ENCODE measurements around the gene ALPK3. TPM values are rescaled to one million over a fixed set of nuclear protein-coding genes. Genes with fewer than 3 reads are reported as not detected.

The ALPK3 gene
- total and polyA plus RNA-seq, 2 donors: 1.1 to 1.3 TPM

GRCh38 chr15:84859144-84859543 lies 42.0 kb downstream of the ALPK3 start:
- WGBS: 96% methylated on average over 8 of the region's 8 CpGs
- no peaks in the 10 kb centered on the region for H3K36me3 ChIP-seq (ENCODE audit: control insufficient read depth in 2 of 2, insufficient read depth in 2 of 2, low read length in 1 of 2)
- H3K9me3 ChIP-seq (ENCODE audit: control insufficient read depth in 2 of 2, insufficient read depth in 1 of 2, low read length in 1 of 2): no peaks in the 10 kb centered on the region
- no peak overlapping the region for H3K4me3 ChIP-seq (ENCODE audit: low read length in 2 of 2)
- H3K27ac ChIP-seq (ENCODE audit: low read depth in 1 of 2, low read length in 1 of 2): no peak overlapping the region
- no peaks in the 10 kb centered on the region for H3K27me3 ChIP-seq (ENCODE audit: control insufficient read depth in 2 of 2, insufficient read depth in 1 of 2, low read length in 1 of 2)
- no peak for DNase-seq (ENCODE audit: low read depth in 6 of 9, low spot score in 9 of 9)
- H3K4me1 ChIP-seq (ENCODE audit: control insufficient read depth in 2 of 2, insufficient read depth in 2 of 2, low read length in 2 of 2): no peaks in the 10 kb centered on the region

GRCh38 chr15:84859651-84860050 lies 42.5 kb downstream of the ALPK3 start:
- Histone ChIP-seq H3K27ac (ENCODE audit: low read depth in 1 of 2, low read length in 1 of 2) (no peak overlapping the region), H3K4me3 (ENCODE audit: low read length in 2 of 2) (no peak overlapping the region), H3K9me3 (ENCODE audit: control insufficient read depth in 2 of 2, insufficient read depth in 1 of 2, low read length in 1 of 2) (no peaks in the 10 kb centered on the region), H3K27me3 (ENCODE audit: control insufficient read depth in 2 of 2, insufficient read depth in 1 of 2, low read length in 1 of 2) (no peaks in the 10 kb centered on the region), H3K4me1 (ENCODE audit: control insufficient read depth in 2 of 2, insufficient read depth in 2 of 2, low read length in 2 of 2) (no peaks in the 10 kb centered on the region), H3K36me3 (ENCODE audit: control insufficient read depth in 2 of 2, insufficient read depth in 2 of 2, low read length in 1 of 2) (no peaks in the 10 kb centered on the region)
- DNase-seq (ENCODE audit: low read depth in 6 of 9, low spot score in 9 of 9): no peak
- WGBS: 97% methylated on average over 15 of the region's 15 CpGs

DNA sequence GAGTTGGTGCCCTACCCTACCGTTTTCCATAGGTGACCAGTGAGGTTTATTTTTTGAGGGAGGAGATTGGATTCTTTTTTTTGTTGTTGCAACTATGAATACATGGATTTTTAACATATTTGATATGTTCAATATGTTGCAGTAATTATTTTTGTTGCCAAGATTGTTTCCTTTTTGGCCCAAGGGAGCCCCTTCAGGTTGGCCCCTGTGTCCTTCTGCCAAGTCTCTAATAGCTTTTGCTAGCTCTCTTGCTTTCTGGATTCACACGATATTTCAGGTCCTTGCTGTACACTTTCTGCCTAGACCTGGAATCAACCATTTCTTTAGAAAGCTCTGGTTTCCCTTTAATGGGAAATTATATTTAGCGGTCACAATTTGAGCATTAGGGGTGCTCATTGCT lies 44.6 kb downstream of the ALPK3 start:
- H3K4me3 ChIP-seq (ENCODE audit: low read length in 2 of 2): no peak overlapping the region
- DNase-seq (ENCODE audit: low read depth in 6 of 9, low spot score in 9 of 9): no peak
- no peaks in the 10 kb centered on the region for H3K27me3 ChIP-seq (ENCODE audit: control insufficient read depth in 2 of 2, insufficient read depth in 1 of 2, low read length in 1 of 2)
- H3K4me1 ChIP-seq (ENCODE audit: control insufficient read depth in 2 of 2, insufficient read depth in 2 of 2, low read length in 2 of 2): no peaks in the 10 kb centered on the region
- no peak overlapping the region for H3K27ac ChIP-seq (ENCODE audit: low read depth in 1 of 2, low read length in 1 of 2)
- H3K9me3 ChIP-seq (ENCODE audit: control insufficient read depth in 2 of 2, insufficient read depth in 1 of 2, low read length in 1 of 2): no peaks in the 10 kb centered on the region
- no peaks in the 10 kb centered on the region for H3K36me3 ChIP-seq (ENCODE audit: control insufficient read depth in 2 of 2, insufficient read depth in 2 of 2, low read length in 1 of 2)
- 97% methylated on average over 3 of the region's 3 CpGs for WGBS

DNA sequence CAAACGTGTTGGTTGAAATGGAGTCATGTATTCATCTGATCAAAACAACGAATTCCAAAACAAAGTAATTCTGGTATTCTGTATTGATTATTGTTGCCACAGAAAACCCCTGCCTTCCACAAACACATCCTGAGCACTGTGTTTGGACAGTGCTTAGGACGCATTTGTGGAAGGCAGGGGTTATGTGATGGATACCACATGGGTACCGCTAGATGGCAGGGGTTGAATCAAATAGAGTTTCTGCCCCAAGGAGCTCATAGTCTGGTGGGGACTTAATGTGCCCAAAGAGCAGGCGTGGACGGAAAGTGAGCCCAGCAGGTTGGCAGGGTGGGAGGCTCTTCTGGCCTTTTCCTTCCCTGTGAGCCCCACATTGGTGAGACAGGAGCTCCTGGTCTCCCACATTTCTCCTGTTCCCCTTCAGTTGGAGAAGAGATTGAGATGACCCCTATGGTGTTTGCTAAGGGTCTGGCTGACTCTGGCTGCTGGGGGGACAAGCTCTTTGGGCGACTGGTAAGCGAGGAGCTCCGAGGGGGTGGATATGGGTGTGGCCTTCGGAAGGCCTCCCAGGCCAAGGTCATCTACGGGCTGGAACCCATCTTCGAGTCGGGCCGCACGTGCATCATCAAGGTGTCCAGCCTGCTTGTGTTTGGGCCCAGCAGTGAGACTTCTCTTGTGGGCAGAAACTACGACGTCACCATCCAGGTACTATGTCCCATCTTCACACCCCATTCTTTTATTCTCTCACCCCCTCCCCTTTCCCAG lies 45.2 kb downstream of the ALPK3 start:
- H3K4me3 ChIP-seq (ENCODE audit: low read length in 2 of 2): no peak overlapping the region
- whole genome bisulfite sequencing: 98% methylated on average over 17 of the region's 17 CpGs

GRCh38 chr15:84863565-84864443 lies 46.6 kb downstream of the ALPK3 start:
- no peaks in the 10 kb centered on the region for H3K27me3 ChIP-seq (ENCODE audit: control insufficient read depth in 2 of 2, insufficient read depth in 1 of 2, low read length in 1 of 2)
- H3K36me3 ChIP-seq (ENCODE audit: control insufficient read depth in 2 of 2, insufficient read depth in 2 of 2, low read length in 1 of 2): no peaks in the 10 kb centered on the region
- no peak for DNase-seq (ENCODE audit: low read depth in 6 of 9, low spot score in 9 of 9)
- no peak overlapping the region for H3K4me3 ChIP-seq (ENCODE audit: low read length in 2 of 2)
- H3K27ac ChIP-seq (ENCODE audit: low read depth in 1 of 2, low read length in 1 of 2): no peak overlapping the region
- no peaks in the 10 kb centered on the region for H3K9me3 ChIP-seq (ENCODE audit: control insufficient read depth in 2 of 2, insufficient read depth in 1 of 2, low read length in 1 of 2)
- WGBS: 91% methylated on average over 13 of the region's 13 CpGs
- H3K4me1 ChIP-seq (ENCODE audit: control insufficient read depth in 2 of 2, insufficient read depth in 2 of 2, low read length in 2 of 2): peaks cover 0 to 3% of the 10 kb centered on the region in 2 donors

More for the DNA sequence above, 45.2 kb downstream of the ALPK3 start:
- Histone ChIP-seq H3K27me3 (ENCODE audit: control insufficient read depth in 2 of 2, insufficient read depth in 1 of 2, low read length in 1 of 2) (no peaks in the 10 kb centered on the region), H3K36me3 (ENCODE audit: control insufficient read depth in 2 of 2, insufficient read depth in 2 of 2, low read length in 1 of 2) (no peaks in the 10 kb centered on the region), H3K9me3 (ENCODE audit: control insufficient read depth in 2 of 2, insufficient read depth in 1 of 2, low read length in 1 of 2) (no peaks in the 10 kb centered on the region), H3K4me1 (ENCODE audit: control insufficient read depth in 2 of 2, insufficient read depth in 2 of 2, low read length in 2 of 2) (no peaks in the 10 kb centered on the region), H3K27ac (ENCODE audit: low read depth in 1 of 2, low read length in 1 of 2) (no peak overlapping the region)
- DNase-seq (ENCODE audit: low read depth in 6 of 9, low spot score in 9 of 9): no peak

- 94% methylated on average over 7 of the region's 7 CpGs for WGBS
- H3K4me3 ChIP-seq (ENCODE audit: low read length in 2 of 2): no peak overlapping the region
- peaks cover 0 to 7% of the 10 kb centered on the region in 2 donors for H3K4me1 ChIP-seq (ENCODE audit: control insufficient read depth in 2 of 2, insufficient read depth in 2 of 2, low read length in 2 of 2)
Observed at GRCh38 chr15:84864444-84864795, 47.3 kb downstream of the ALPK3 start.

GRCh38 chr15:84865074-84865569 lies 48.0 kb downstream of the ALPK3 start:
- Histone ChIP-seq H3K27me3 (ENCODE audit: control insufficient read depth in 2 of 2, insufficient read depth in 1 of 2, low read length in 1 of 2) (no peaks in the 10 kb centered on the region), H3K4me3 (ENCODE audit: low read length in 2 of 2) (no peak overlapping the region), H3K27ac (ENCODE audit: low read depth in 1 of 2, low read length in 1 of 2) (no peak overlapping the region), H3K4me1 (ENCODE audit: control insufficient read depth in 2 of 2, insufficient read depth in 2 of 2, low read length in 2 of 2) (peaks cover 0 to 7% of the 10 kb centered on the region in 2 donors), H3K9me3 (ENCODE audit: control insufficient read depth in 2 of 2, insufficient read depth in 1 of 2, low read length in 1 of 2) (no peaks in the 10 kb centered on the region), H3K36me3 (ENCODE audit: control insufficient read depth in 2 of 2, insufficient read depth in 2 of 2, low read length in 1 of 2) (no peaks in the 10 kb centered on the region)
- WGBS: 98% methylated on average over 5 of the region's 5 CpGs
- DNase-seq (ENCODE audit: low read depth in 6 of 9, low spot score in 9 of 9): no peak

More at GRCh38 chr15:84864444-84864795, 47.3 kb downstream of the ALPK3 start:
- no peak for DNase-seq (ENCODE audit: low read depth in 6 of 9, low spot score in 9 of 9)
- Histone ChIP-seq H3K36me3 (ENCODE audit: control insufficient read depth in 2 of 2, insufficient read depth in 2 of 2, low read length in 1 of 2) (no peaks in the 10 kb centered on the region), H3K27ac (ENCODE audit: low read depth in 1 of 2, low read length in 1 of 2) (no peak overlapping the region), H3K9me3 (ENCODE audit: control insufficient read depth in 2 of 2, insufficient read depth in 1 of 2, low read length in 1 of 2) (no peaks in the 10 kb centered on the region), H3K27me3 (ENCODE audit: control insufficient read depth in 2 of 2, insufficient read depth in 1 of 2, low read length in 1 of 2) (no peaks in the 10 kb centered on the region)

- Histone ChIP-seq H3K4me3 (ENCODE audit: low read length in 2 of 2) (no peak overlapping the region), H3K36me3 (ENCODE audit: control insufficient read depth in 2 of 2, insufficient read depth in 2 of 2, low read length in 1 of 2) (no peaks in the 10 kb centered on the region), H3K9me3 (ENCODE audit: control insufficient read depth in 2 of 2, insufficient read depth in 1 of 2, low read length in 1 of 2) (no peaks in the 10 kb centered on the region), H3K27ac (ENCODE audit: low read depth in 1 of 2, low read length in 1 of 2) (no peak overlapping the region), H3K4me1 (ENCODE audit: control insufficient read depth in 2 of 2, insufficient read depth in 2 of 2, low read length in 2 of 2) (peaks cover 0 to 7% of the 10 kb centered on the region in 2 donors), H3K27me3 (ENCODE audit: control insufficient read depth in 2 of 2, insufficient read depth in 1 of 2, low read length in 1 of 2) (no peaks in the 10 kb centered on the region)
- 96% methylated on average over 12 of the region's 12 CpGs for WGBS
- DNase-seq (ENCODE audit: low read depth in 6 of 9, low spot score in 9 of 9): no peak
Observed at GRCh38 chr15:84868037-84868880, 51.1 kb downstream of the ALPK3 start.

Data from thymus (tissue), 11 donors.